ELR (cell line): Measurements from ENCODE around the gene HS1BP3.

ENCODE experiments used
- DNase-seq: peaks from one replicate; pipeline ENCODE4 v3.0.0-alpha.2; 2015; ENCODE audit warnings: low read depth

The HS1BP3 gene

GRCh38 chr2:20645761-20646160, 5.1 kb downstream of the HS1BP3 start:
- no peak for DNase-seq

- DNase-seq, result no peak
These were observed 5.6 kb downstream of the HS1BP3 start for GRCh38 chr2:20645301-20645701.

DNA sequence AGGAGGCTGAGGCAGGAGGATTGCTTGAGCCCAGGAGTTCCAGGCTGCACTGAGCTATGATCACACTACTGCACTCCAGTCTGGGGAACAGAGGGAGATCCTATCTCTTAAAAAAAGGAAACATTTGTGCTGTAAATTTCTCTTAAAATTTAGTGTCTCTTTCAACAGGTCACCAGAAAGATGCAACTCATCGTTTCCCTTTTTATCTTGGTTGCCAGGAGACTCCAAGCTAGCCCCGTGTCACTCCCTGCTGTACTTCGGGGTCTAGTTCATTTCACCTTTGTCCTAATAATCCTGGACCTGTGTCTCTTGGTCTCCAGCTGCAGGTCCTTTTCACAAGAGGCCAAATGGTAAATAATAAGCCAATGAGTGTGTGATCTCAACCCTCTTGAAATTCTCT, 7.1 kb downstream of the HS1BP3 start:
- DNase-seq, result no peak

- DNase-seq, result no peak
These were observed 7.8 kb downstream of the HS1BP3 start for GRCh38 chr2:20643060-20643459.

DNA sequence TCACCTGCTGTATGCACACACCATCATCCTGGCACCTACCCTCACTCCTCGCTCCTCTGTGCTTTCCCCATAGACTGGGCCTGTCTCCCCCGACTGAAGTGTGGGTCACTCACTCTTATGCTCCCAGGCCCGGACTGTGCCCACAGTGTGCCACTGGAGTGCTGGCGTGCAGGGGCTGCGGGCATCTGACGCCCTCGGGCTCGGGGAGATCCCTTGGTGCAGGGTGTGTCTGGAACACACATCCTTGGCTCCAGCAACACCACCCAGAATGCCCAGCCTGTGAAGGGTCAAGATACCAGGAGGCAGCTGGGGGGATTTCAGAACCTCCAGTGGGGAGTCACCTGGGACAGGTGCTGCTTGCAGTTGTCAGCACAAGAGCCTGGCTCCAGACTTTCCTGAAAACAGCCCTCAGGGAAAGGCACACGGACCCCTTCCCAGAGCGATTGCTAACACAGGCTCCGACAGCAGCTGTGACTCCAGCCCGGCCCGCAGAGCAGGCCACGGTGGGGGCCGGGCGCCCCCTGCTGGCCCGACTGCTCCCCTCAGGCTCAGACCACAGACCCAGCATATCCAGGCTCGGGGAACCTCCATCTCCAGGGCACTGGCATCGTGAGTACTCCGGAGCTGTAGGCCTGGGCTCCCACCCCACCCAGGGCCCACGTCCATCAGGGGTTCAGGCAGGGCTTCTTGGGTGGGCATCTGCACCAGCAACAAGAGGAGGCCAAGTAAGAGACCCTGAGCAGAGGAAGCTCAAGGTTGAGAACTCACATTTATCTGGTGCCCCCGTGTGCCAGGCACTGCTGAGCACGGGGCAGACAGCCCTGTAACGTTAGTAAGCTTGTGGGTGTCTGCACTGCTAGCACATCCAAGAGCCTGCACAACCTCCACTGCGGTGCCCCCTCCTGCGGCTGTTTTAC, 8.6 kb downstream of the HS1BP3 start:
- DNase-seq, result peak; percentile 74

DNA sequence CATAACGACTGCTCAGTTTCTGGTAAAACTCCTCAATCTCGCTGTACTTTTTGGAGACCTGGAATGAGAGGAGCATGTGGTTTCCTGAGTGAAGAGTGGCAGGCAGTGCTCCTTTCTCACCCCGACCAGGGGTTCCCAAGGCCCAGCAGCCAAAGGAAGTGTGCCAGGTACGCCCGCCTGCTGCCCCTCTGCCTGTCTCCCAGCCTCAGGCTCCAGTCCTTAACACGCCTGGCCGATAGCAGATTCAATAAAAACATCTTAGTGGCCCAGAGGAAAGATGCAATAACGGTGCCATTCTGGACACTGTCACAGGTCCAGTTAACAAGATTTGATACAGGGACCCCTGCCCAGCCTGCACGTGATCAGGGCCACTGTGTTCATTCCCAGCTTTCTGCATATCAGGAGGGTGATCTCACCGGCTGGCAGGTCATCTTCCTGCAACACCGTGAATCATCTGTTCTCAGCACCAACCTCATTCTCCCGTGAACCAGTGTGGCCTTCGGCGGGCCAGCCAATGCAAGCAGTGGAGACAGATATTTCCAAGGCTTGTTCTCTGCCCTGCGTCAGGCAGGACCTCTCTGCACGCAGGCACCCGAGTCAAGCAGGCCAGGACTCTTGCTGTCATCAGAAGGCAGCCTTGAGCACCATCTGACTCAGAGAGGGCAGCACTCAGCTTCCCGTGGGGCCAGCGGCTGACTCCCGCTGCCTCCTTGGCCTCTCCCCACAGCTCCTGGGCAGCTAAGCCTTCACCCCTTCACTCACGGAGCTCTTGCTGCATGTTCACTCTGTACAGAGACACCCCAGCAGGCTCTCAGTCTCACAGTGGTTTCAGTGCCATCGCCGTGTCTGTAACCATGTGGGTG, 9.5 kb downstream of the HS1BP3 start:
- DNase-seq, result peak; percentile 71

- no peak for DNase-seq
These were observed 10.3 kb downstream of the HS1BP3 start for GRCh38 chr2:20640411-20641122.

- DNase-seq, result no peak
These were observed 12.1 kb downstream of the HS1BP3 start for GRCh38 chr2:20638646-20639430.

- DNase-seq, result no peak
These were observed 12.9 kb downstream of the HS1BP3 start for GRCh38 chr2:20638014-20638413.

GRCh38 chr2:20637147-20637546, 13.8 kb downstream of the HS1BP3 start:
- DNase-seq, result no peak

GRCh38 chr2:20635675-20636584, 15.0 kb downstream of the HS1BP3 start:
- DNase-seq, result peak; percentile 72

DNA sequence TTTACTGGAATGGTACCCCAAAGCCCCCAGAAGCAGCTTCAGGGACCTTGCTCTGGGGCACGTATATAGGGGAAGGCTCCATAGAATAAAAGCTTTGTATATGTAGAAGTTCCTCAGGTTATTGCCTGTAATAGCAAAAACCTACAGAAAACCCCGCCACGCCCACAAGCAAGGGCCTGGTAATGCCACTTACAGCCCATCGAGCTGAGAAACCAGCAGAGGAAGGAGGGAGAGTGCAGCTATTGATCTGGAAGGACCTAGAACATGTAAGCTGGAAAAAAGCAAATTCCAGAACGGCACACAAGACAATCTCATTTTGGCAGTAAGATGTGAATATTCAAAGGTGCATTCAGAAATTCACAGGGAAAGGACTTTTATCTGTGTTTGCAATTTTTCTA, 15.8 kb downstream of the HS1BP3 start:
- no peak for DNase-seq

GRCh38 chr2:20634507-20635112, 16.3 kb downstream of the HS1BP3 start:
- DNase-seq, result peak; percentile 59

GRCh38 chr2:20633794-20634506, 16.9 kb downstream of the HS1BP3 start:
- DNase-seq, result no peak

DNA sequence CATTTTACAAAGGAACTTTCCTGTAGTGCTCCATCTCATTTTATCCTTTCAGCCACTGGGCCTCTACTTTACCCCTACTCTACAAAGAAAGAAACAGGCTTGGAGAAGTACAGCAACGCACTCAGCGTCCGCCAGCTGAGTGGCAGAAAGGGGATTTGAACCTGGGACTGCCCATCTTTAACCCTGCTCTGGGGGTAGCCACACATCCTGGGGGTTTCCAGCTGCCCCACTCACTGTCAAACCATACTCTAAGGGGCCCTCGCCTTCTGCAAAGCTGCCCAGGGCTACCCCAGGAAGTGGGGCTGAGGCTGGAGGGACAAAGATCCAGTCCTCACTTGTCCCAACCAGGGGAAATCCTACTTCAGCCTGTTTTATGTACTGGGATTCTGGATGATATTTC, 17.9 kb downstream of the HS1BP3 start:
- DNase-seq, result no peak

GRCh38 chr2:20632446-20632990, 18.4 kb downstream of the HS1BP3 start:
- DNase-seq, result no peak

GRCh38 chr2:20631617-20632307, 19.1 kb downstream of the HS1BP3 start:
- DNase-seq, result no peak

DNA sequence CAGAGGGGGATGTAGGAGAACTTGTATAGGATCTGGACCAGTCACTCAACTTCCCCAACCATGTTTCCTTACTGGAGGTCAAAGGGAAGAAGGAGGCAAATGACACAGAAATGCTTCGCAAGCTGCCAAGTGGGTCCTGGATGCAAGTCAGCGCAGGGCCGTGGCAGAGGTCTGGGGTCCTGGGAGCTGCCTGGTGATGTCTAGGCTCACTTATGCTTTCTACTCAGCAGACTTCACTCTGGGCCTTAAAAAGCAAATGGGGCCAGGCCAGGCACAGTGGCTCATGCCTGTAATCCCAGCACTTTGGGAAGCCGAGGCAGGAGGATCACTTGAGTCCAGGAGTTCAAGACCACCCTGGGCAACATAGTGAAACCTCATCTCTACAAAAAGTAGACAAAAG, 19.9 kb downstream of the HS1BP3 start:
- no peak for DNase-seq
